Stimulated activated CD4-positive, alpha-beta T cell treated with anti-CD3 and anti-CD28 coated beads, Interleukin-1b, Interleukin-23, amount 100 ng/mL, for 24 hours (primary cell): ENCODE measurements around the gene CDH13.

ENCODE experiments used
- DNase-seq, 4 experiments: peaks; one replicate each; pipeline ENCODE4 v3.0.0-alpha.2; 2020; ENCODE audit warnings: low read depth in 4 of 4, low spot score in 1 of 4

Gene CDH13

DNA sequence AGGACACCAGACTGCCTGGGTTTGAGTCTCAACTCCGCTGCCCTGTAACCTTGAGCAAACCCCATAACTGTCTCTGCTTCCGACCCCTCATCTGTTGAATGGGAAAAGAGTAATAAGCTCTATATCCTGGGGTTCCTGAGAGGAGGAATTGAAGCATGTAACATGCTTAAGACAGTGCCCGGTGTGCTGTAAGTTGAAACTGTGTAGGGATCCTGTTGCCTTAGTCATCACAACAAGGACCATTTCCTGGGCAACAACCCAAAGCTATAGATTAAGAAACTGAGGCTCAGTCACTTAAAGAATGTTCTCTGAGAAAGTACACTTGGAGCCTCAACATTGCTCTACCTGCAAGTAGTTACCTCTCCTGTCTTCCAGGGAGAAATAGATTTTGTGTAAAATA lies 23.0 kb downstream of the CDH13 start:
- DNase-seq = no peak

DNA sequence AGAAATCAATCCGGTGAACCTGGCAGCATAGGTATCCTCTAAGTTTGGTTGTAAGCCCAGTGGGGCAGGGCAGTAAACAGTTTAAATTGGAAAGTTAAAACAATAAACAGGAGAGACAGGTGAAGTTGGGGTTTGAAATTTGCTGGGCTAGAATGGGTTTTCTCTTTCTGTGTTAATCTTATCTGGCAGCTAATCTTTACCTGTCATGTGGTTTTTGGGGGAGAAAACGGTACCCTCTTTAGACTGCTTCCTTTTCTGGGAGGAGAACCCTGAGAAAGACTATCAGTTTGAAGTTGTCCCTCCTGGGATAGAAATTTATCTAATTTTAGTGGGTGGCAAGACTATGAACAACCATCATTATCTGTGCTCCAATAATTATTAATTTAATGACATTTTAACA lies 24.0 kb downstream of the CDH13 start:
- DNase-seq = no peak

DNA sequence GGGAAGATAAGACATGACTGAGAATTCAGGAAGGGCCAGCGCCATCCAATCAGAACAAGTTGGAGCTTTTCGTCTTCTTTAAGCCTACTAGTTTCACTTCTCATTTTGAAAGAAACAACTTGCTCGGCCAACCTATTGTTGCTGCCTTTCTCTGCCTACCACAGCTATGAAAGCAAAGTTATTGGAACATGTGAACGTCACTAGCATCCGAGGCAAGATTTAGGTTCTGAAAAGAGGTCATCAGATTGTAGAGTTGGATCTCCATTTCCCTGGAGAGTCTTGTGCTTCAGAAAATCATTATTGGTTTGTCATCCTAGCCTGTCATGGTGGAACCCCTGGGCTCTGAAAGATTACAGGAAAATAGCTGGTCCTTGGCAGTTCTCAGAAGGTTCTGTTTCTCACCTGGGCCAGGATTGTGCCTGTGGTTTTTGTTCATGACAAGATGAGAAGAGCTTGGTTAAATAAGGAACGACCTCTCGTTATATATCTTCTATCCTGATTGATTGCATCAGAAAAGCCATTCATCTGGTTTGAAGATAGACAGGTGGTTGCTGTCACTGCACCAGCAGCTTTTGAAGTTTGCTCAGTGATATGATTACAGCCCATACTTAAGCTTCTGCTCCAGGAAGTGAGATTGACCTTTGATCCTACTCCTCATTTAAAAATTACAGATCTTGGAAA lies 25.3 kb downstream of the CDH13 start:
- no peak for DNase-seq

DNA sequence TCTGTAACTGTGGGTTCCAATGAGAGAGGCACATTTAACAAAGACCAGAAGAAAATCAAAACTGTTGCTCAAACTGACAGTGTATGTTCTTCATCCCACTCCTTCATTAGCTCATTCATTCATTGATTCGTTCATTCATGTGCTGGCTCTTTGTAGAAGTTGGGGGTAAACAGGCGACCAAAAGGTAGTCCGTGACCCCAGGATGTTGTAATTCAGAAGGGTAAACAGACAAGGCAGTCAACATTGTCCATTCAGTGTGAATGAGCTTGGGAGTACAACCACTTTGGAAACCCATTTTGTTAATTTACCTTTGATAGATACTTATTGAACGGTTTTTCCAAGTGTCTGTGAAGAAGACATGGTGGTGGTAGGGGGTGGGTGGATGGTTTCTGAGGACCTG lies 26.1 kb downstream of the CDH13 start:
- DNase-seq = no peak

DNA sequence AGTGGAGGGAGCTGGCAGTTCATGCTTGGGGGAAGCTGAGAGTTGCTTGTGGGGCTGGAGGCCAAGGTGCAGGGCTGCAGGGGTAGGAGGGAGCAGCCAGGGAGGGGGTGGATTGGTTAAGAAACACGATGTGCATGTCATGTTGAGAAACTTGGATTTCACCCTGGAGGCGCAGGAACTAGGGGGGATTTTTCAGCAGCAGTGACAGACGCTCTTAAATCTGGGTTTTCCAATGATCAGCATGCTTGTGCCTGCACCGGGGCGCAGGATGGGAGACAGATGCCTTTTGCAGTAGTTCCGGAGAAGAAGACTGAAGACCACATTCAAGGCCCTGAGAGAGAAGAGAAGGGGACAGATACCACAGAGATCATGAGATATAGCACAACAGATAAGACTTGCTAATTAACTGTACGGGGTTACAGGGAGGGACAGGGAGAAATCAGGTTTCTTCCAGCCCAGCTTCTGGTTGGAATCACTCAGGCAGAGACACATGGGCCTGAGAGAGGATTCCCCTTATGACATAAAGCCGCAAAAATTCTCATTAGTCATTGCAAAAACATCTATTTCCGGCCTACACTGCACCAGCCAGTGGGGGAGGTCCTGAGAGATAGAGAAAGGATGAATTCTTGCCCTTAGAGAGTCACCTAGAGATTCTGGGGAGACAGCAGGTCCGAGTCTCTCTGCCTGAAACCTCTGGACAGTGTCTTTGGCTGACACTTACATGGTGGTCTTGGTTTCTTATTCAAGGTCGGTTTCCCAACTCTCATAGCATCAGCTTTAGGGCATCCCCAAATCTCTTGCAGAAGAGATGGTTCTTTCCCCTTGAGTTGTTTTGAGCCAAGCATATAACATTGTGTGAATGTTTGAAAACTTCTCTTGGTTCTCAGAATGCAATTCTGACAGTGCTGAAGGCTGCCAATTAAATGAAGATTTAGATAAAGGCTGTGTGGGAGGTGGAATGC lies 27.1 kb downstream of the CDH13 start:
- peak in 3 of 4 experiments; percentile 11 to 20 (median 15) for DNase-seq

DNA sequence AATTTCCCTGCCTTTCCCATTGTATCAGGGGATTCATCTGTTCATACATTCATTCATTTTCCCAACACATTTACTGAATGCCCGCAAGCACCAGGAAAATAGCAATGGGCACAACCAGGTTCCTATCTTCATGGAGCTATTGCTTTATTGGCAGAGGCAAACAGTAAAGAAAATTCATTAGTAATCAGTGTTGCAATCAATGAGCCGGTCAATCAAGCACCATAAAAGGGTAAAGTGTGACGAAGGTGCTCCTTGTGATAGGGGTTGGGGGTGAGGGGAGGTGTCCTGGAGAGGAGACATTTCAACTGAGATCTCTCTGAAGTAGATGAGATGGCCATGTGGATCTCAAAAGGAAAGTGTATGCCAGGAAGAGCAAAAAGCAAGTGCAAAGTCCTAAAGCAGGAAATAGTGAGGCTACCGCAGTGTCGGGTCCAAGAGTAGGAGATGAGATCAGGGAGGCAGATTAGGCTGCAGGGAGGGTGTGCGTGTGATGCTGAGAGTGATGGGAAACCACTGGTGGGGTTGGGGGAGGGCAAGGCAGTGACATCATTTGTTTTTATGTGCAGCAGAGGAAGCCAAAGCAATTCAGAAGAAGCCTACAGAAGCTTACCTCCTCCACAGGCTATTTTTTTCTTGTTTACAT lies 28.4 kb downstream of the CDH13 start:
- DNase-seq = peak in 3 of 4 experiments; percentile 19 to 45 (median 33)

DNA sequence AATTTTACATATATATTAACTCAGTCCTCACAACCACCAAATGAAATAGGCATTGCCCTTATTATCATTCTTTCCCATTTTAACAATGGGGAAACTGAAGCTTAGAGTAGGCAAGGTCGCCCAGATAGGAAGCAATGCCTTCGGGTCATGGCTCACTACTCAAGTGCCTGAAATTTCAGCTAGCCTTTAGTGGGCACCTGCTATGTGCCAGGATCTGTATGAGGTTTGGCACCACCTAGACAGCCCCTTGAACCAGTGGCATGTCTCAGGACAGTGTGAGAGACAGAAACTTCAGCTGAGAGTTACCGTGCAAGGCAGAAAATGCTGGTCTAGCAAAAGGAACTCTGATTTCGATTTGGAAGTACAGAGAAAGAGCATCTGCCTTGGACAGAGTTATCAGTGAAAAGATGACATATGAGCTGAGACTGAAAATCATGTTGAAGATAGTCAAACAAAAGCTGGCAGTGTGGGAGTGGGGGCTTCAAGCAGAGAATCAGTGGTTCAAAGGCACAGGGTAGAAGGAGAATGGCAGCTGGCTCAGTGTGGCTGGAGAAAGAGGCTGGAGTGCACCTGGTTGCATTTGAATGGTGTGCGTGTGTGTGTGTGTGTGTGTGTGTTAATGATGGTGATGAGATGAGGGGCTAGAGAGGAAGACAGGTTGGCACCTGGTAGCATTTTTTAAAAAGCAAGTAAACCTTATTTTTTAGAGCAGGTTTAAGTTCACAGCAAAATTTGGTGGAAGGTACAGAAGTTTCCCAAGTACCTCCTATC lies 29.1 kb downstream of the CDH13 start:
- DNase-seq = no peak

DNA sequence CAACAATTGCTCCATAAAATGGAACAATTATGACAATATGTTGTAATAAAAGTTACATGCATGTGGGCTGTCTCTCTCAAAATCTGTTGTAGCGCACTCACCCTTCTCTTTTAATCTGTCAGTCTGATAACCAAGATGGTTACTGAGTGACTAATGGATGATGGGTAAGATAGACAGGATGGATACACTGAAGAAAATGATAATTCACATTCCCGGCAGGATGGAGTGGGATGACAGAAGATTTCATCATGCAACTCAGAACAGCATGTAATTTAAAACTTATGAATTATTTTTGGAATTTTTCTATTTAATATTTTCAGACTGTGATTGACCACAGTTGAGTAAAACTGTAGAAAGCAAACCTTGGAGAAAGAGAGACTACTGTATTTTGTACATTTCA lies 30.5 kb downstream of the CDH13 start:
- DNase-seq = no peak

DNA sequence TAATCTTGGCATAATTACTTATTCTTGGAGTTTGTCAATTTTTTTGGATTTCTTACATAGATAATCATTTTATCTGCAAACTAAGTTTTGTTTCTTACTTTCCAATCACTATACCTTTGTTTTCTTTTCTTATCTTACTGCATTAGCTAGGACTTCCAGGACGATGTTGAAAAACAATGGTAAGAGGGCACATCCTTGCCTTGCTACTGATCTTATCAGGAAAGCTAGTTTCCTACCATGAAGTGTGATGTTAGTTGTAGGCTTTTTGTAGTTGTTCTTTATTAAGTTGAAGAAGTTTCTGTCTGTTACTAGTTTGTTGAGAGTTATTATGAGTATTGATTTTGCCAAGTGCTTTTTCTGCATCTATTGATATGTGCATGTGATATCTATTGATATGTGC lies 31.0 kb downstream of the CDH13 start:
- DNase-seq = no peak

DNA sequence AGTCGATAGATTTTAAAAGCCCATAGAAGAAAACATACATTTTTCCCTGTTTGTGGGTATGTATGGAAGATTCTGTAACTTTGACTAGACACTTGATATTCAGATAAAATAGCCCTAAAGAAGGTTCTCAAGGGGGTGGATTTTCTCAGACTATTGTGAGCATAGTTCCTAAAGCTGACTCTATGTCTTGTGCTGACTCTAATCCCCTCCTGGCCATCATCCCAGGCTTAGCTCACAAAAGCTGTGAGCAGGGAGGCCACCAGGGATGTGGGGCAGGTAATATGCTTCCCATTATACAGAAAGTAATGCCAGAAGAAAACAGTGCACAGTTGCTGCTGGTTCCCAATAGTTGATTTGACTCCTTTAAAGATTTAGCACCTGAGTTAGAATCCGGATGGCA lies 32.0 kb downstream of the CDH13 start:
- no peak for DNase-seq

DNA sequence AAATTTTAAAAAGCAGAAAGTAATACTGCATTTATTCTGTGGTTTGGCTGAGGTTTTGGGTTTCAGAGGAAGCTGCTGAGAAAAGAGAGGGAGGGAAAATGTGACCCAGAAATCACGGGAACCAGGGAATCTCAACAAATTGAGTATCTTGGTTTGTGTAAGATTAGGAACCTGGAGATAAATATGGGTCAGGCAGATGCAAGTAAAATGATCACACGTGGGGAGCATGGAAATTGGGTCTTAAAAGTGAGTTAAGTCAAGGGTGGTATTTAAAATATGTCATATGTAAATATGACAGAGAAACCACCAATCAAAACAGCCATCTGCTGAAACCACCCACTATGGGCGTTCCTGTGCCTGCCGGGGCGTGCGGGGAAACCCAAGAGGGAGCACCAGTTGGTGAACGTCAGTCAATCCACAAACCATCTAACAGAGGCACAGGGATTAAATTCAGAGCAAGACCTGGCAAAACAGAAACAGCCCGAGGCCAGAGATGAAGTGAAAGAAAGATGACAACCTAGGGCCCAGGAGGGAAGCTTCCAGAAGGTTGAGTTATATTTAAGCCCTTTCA lies 33.4 kb downstream of the CDH13 start:
- no peak for DNase-seq

DNA sequence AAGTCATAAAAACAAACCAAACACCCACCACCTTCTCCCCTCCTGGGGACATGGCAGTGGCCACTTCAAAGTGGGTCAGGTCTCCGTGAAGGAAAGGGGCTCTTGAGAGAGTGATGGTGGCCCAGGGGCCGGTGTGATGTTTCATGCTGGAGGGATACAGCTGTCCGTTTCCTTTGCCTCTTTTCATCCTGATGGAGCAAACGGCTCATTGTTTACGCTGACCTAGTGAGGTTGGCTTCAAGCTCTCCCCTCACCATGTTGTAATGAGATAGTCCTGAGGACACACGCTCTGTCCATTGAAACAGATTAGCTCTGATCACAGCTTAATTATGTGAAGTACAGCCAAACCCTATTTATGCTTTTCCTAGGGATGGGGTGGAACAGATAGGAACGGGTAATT lies 34.2 kb downstream of the CDH13 start:
- no peak for DNase-seq

DNA sequence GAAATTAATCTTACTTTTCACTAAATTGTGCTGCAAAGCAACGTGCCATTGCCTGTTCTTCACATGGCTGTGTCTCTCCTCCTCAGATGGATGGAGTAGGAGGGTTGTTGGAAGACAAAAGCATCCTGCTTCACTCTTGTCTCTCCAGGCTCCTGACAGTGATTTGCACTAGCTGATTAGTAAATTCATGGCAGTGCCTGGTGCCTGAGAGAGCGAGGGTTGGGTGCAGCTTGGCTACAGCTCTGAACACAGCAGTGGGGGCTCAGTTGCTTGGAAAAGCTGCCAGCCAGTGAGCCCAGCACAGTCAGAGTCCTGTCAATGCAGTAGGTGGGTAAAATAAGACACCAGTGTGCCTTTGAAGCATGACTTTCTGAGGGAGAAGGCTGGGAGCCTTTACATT lies 37.4 kb downstream of the CDH13 start:
- DNase-seq = no peak

DNA sequence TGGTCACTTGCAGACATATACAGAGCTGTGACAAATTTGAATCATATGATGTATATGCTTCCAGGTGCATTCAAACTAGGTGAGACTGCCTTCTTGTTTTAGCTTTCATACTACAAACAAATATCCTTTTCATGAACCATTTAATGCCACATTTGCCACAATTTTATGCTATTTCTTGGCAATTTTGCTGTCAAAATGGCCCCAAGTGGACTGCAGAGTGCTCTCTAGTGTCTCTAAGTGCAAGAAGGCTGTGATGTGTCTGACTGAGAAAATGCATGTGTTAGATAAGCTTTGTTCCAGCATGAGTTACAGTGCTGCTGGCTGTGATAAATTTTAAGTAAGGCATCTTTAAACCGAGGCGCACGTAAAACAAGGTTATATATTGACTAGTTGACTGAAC lies 38.3 kb downstream of the CDH13 start:
- no peak for DNase-seq

DNA sequence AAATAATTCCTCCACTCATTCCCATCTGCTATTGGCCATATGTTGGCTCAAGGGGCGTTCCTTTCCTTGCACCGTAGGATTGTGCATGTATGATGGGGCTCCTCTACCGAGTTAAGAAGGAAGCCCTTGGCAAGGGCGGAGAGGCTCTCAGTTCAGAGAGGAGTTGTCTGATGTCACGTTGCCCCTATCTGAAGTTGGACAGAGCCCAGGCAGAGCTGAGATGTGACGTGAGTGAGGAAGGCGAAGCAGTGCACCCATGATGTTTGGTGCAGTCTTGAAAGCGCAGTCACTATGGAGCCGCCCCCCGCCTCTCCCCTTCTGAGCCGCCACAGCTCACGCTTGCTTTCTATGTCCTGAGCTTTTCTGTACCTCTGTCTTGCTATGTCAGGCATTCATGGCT lies 40.7 kb downstream of the CDH13 start:
- DNase-seq = no peak

DNA sequence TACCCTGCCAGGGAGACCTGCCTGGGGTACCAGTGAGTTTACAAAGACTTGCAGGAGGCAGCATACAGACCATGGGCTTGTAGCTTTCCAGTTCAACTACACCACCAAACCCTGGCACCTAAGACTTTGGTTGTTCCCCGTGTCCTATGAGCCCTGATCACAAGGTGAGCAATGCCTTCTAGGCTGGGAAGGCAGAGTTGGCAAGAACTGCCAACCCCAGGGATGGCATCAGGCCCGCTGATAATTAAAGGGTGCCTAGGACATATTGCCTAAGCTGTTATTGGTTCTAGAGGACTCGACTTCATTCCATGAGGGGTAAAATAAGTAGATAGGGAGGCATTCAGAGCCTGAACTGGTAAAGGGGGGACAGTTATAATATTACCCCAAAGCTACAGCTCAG lies 41.3 kb downstream of the CDH13 start:
- no peak for DNase-seq

DNA sequence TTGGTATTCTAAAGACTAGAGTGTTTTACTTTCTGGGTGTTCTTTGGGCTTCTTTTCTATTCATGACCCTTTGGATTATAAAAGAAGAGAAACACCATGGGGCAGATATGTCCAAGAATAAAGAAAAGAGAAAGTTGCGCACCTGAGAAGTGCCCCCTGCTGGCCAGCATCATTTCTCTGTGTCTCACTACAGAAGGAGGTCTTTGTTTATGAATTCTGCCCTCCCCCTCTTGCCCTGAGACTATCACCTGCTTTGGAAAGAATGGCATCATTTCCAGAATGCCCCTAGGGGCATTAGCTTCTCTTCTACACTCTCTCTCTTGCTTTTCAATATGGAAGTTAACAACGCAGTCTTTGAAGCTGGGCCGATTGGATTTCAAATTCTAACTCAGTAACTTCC lies 45.0 kb downstream of the CDH13 start:
- DNase-seq = no peak

DNA sequence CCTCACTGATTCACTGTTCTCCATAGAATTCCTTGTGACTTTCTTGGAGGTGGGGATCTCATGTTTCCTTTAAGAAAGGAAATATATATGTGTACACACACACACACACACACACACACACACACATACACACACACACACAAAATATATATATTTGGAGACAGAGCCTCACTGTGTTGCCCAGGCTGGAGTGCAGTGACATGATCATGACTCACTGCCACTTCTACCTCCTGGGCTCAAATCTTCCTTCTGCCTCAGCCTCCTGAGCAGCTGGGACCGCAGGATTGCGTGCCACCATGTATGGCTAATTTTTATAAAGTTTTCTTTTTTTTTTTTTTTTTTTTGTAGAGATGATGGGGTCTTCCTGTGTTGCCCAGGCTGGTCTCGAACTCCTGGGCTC lies 45.9 kb downstream of the CDH13 start:
- no peak for DNase-seq

DNA sequence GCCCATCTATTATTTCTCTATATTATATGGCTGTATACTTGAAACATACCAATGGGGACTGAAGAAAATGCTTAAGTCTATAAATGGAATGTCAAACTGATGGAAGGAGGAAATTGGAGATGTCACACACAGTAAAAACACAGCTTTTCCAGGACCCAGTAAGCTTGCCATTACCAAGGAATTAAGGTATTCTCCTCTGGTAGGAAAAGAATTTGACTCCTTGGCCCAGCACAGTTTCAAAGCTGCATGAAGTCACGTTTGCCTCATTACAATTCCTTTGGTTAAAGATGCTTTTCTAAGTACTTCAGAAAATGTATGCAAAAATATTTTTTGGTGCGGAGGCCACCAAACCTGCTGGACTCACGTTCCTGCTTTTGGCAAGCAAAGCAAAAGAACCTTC lies 48.5 kb downstream of the CDH13 start:
- DNase-seq = no peak

DNA sequence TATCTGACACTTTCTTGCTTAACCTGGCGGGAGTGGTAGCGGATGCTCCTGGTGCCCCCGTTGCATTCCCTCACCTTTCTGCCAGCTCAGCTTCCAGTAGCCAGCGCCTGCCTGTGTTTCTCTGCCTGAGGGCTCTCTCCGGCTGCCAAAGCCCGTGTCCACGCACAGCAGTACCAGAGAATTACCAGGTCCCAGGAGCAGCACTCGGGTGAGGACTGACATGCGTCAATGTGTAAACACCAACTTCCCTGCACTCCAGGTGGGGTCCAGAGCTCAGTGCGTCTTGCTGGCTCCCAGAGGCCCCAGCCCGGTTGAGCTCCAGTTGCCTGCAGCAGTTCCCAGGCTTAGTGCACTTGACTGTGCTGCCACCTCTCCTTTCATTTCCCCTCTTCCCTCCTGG lies 54.8 kb downstream of the CDH13 start:
- DNase-seq = no peak

DNA sequence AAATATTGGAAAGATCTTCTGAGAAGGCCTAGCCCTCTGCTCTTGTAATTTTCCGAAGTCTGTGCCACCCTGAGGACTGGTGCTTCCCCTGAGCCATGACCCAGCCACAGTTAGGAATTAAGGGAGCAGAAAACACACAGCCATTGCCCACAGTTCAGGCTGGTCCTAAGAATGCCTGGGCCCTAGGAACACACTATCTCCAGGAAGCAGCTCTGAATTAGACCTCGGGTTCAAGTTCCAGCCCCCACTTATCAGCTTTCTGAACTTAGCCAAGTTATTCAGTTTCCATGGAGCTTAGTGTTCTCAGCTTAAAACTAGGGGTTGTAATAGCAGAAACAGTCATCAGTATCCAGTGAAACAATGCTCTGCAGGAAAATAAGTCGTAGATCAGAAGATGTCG lies 56.0 kb downstream of the CDH13 start:
- DNase-seq = no peak
